Astrocyte of the spinal cord (primary cell): ENCODE data around the gene ZIC2.
"Not testable (repeated sequence)": the region's sequence is repeated elsewhere in the genome, so short reads cannot be mapped to it uniquely, and the experiment has no call there.

Source experiments
- DNase-seq: peaks from one replicate; pipeline ENCODE4 v3.0.0; 2011; ENCODE audit warnings: low read depth, low spot score
- H3K4me3 ChIP-seq: 2 replicates; pipeline ENCODE4 v1.5.1; 2011; ENCODE audit warnings: low read depth, mild to moderate bottlenecking, low read length, moderate library complexity
- CTCF ChIP-seq: IDR thresholded peaks from 2 replicates; pipeline ENCODE4 v1.5.1; 2012; ENCODE audit warnings: low read depth, mild to moderate bottlenecking, low read length, inconsistent platforms
- in situ Hi-C: cut with HindIII; loops from 2 replicates; pipeline ENCODE4 v1.10.0; 2017; ENCODE audit warnings: low sequenced_read_pairs

ZIC2 gene

GRCh38 chr13:100014621-100015020 is 33.0 kb downstream of the ZIC2 start:
- no peak overlapping the region for H3K4me3 ChIP-seq
- in situ Hi-C loops = no loop called here
- DNase-seq = no peak
- TF ChIP-seq CTCF = no peak

GRCh38 chr13:100019780-100020356 is 38.3 kb downstream of the ZIC2 start:
- no peak for DNase-seq
- TF ChIP-seq CTCF = no peak
- in situ Hi-C loops = no loop called here
- no peak overlapping the region for H3K4me3 ChIP-seq

GRCh38 chr13:100022798-100023197 is 41.2 kb downstream of the ZIC2 start:
- H3K4me3 ChIP-seq = no peak overlapping the region
- in situ Hi-C loops = no loop called here
- TF ChIP-seq CTCF = no peak
- DNase-seq = no peak

GRCh38 chr13:100024023-100024422 is 42.4 kb downstream of the ZIC2 start:
- in situ Hi-C loops = no loop called here

GRCh38 chr13:100029933-100030332 is 48.3 kb downstream of the ZIC2 start:
- TF ChIP-seq CTCF = no peak
- H3K4me3 ChIP-seq = no peak overlapping the region
- no peak for DNase-seq
- in situ Hi-C loops = no loop called here

More at GRCh38 chr13:100024023-100024422, 42.4 kb downstream of the ZIC2 start:
- DNase-seq = no peak
- H3K4me3 ChIP-seq = no peak overlapping the region
- TF ChIP-seq CTCF = no peak

GRCh38 chr13:100032642-100033041 is 51.1 kb downstream of the ZIC2 start:
- DNase-seq, H3K4me3 ChIP-seq, in situ Hi-C loops: not testable (repeated sequence)

GRCh38 chr13:100035936-100036335 is 54.4 kb downstream of the ZIC2 start:
- no peak overlapping the region for H3K4me3 ChIP-seq
- DNase-seq = no peak
- TF ChIP-seq CTCF = no peak
- in situ Hi-C loops = no loop called here
